Measurements from ENCODE around the gene SMYD5.

DNA sequence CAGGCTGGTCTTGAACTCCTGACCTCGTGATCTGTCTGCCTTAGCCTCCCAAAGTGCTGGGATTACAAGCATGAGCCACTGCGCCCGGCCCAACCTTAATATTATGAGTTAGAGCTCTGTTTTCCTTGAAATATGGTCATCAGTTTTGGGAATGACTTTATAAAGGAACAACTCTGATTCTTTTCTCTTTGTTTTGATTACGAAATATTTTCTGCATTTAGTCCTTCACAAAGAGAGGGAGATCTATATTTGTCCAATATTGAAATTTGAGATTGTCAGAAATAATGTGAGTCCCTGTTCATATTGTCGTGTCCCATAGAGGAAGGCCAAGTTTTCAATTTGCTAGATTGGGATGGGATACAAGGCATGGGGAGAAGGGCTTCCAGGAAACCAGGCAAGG is 3.1 kb downstream of the SMYD5 start:
- TF ChIP-seq, protein P1, sequence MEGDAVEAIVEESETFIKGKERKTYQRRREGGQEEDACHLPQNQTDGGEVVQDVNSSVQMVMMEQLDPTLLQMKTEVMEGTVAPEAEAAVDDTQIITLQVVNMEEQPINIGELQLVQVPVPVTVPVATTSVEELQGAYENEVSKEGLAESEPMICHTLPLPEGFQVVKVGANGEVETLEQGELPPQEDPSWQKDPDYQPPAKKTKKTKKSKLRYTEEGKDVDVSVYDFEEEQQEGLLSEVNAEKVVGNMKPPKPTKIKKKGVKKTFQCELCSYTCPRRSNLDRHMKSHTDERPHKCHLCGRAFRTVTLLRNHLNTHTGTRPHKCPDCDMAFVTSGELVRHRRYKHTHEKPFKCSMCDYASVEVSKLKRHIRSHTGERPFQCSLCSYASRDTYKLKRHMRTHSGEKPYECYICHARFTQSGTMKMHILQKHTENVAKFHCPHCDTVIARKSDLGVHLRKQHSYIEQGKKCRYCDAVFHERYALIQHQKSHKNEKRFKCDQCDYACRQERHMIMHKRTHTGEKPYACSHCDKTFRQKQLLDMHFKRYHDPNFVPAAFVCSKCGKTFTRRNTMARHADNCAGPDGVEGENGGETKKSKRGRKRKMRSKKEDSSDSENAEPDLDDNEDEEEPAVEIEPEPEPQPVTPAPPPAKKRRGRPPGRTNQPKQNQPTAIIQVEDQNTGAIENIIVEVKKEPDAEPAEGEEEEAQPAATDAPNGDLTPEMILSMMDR (tag by site-specific recombination; IDR thresholded peaks at IDR 0.05): no peak
- TF ChIP-seq, protein P2, sequence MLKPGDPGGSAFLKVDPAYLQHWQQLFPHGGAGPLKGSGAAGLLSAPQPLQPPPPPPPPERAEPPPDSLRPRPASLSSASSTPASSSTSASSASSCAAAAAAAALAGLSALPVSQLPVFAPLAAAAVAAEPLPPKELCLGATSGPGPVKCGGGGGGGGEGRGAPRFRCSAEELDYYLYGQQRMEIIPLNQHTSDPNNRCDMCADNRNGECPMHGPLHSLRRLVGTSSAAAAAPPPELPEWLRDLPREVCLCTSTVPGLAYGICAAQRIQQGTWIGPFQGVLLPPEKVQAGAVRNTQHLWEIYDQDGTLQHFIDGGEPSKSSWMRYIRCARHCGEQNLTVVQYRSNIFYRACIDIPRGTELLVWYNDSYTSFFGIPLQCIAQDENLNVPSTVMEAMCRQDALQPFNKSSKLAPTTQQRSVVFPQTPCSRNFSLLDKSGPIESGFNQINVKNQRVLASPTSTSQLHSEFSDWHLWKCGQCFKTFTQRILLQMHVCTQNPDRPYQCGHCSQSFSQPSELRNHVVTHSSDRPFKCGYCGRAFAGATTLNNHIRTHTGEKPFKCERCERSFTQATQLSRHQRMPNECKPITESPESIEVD (tag by site-specific recombination; IDR thresholded peaks at IDR 0.05): no peak
- TF ChIP-seq ZNF830 (tag by site-specific recombination; IDR thresholded peaks at IDR 0.05; ENCODE audit: low read depth): no peak
- no peak for TF ChIP-seq ZNF248 (tag by site-specific recombination; IDR thresholded peaks at IDR 0.05)
- no peak for TF ChIP-seq ZNF623 (tag by site-specific recombination; IDR thresholded peaks at IDR 0.05)
- TF ChIP-seq ZNF670 (tag by site-specific recombination; IDR thresholded peaks at IDR 0.05; ENCODE audit: low read depth): no peak
- TF ChIP-seq ZSCAN30 (tag by site-specific recombination; IDR thresholded peaks at IDR 0.05): no peak
- TF ChIP-seq ZNF707 (tag by site-specific recombination; IDR thresholded peaks at IDR 0.05): no peak
